Rectal smooth muscle tissue (tissue), 1 donor: ENCODE measurements around the gene CDH12.

Experiments
- H3K27ac ChIP-seq: one replicate; pipeline ENCODE4 v1.7.0; 2013; ENCODE audit warnings: low read depth, low read length, inconsistent platforms
- H3K27me3 ChIP-seq: one replicate; pipeline ENCODE4 v1.7.0; 2013; ENCODE audit warnings: low read length; ENCODE audit not compliant: control insufficient read depth, insufficient read depth
- H3K36me3 ChIP-seq: one replicate; pipeline ENCODE4 v1.7.0; 2013; ENCODE audit warnings: low read length; ENCODE audit not compliant: control insufficient read depth, insufficient read depth
- H3K4me1 ChIP-seq: one replicate; pipeline ENCODE4 v1.7.0; 2013; ENCODE audit warnings: low read length; ENCODE audit not compliant: control insufficient read depth, insufficient read depth
- H3K4me3 ChIP-seq: one replicate; pipeline ENCODE4 v1.7.0; 2013; ENCODE audit warnings: low read length
- H3K9ac ChIP-seq: one replicate; pipeline ENCODE4 v1.7.0; 2013; ENCODE audit warnings: low read length

Gene CDH12

DNA sequence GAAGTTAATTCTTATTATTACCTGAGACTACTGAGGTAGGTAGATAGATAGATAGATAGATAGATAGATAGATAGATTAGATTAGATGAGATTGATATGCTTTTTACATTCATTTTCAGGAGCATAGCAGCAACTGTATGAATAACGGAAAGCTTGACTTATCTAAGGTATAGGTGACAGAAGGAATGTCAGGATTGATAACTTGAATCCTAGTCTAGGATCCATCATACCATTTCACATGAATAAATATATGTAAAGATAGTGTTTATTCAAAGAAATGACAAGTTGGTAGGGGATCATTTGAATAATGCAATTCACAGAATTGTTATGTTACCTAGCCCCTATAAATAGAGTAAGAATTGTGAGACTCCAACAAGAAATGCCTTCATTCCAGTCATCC, 1008.2 kb downstream of the CDH12 start:
- no peaks in the 10 kb centered on the region for H3K36me3 ChIP-seq
- H3K4me1 ChIP-seq, result no peaks in the 10 kb centered on the region
- H3K27ac ChIP-seq, result no peak overlapping the region
- no peaks in the 10 kb centered on the region for H3K27me3 ChIP-seq
- H3K9ac ChIP-seq, result no peak overlapping the region
- H3K4me3 ChIP-seq, result no peak overlapping the region

DNA sequence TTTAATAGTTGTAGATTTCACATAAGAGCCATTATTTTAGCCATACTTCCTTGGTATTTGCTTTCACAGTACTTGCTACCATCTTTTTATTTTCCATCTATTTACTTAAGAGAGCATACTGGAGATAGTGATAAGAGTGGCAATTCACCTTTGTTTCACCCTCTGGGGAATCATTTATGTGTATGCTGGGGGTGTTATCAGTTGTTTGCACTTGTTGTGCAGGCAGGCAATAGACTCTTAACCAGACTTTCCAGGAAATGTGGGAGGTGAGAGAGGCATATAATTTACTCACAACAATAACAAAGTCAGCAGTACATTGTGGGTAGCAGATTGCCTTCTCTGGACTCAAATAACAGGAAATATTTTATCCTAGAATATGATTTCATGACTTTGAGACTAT, 1018.3 kb downstream of the CDH12 start:
- Histone ChIP-seq H3K36me3 (no peaks in the 10 kb centered on the region), H3K27me3 (no peaks in the 10 kb centered on the region), H3K9ac (no peak overlapping the region), H3K4me1 (no peaks in the 10 kb centered on the region), H3K27ac (no peak overlapping the region), H3K4me3 (no peak overlapping the region)

DNA sequence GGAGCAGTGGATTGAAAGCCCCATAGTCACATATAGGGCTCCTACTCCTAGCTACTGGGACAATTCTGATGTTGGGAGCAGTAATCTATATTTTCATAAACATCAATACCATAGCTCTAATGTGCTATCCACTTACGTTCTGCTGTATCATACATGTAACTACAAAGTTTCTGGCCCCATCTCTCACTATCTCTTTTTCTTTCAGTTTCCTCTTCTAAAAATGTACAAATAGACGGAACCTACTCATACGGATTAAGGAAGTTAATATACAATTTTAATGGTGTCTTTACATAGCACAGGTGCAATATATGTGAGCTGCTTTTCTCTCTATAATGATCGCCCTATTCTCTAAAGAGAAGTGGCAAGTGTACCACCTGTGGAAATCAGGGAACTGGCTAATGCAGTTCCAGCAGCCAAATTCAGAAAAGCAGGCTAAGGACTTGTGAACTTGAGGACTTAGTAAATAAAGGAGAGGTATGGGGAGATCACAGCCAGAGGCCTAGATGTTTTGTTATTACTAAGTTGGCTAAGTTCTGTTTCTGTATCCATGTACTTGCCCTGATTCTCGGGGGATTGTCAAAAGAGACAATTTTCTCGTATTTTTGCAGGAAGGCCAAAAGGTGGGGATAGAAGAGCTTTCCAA, 1021.9 kb downstream of the CDH12 start:
- H3K4me1 ChIP-seq, result no peaks in the 10 kb centered on the region
- H3K36me3 ChIP-seq, result no peaks in the 10 kb centered on the region
- no peak overlapping the region for H3K27ac ChIP-seq
- H3K4me3 ChIP-seq, result no peak overlapping the region
- no peaks in the 10 kb centered on the region for H3K27me3 ChIP-seq
- no peak overlapping the region for H3K9ac ChIP-seq

DNA sequence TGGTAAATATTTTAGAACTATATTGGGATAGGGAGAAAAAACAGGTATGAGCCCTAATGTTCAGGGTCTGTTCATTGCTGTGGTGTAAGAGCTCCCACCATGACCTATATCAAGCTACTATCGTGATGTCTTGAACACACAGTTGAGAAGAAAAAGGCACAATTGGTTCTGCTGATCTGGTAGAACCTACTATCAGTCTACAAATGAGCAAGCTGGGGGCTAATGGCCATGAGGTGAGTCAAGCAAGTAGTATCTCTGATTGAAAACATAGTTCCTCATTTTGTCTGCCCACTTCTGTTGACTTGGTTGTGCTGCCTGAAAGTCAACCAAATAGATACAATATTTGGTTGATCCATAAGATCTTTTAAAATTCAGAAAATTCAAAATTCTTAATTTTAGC, 1026.3 kb downstream of the CDH12 start:
- no peaks in the 10 kb centered on the region for H3K36me3 ChIP-seq
- H3K9ac ChIP-seq, result no peak overlapping the region
- no peaks in the 10 kb centered on the region for H3K27me3 ChIP-seq
- H3K4me3 ChIP-seq, result no peak overlapping the region
- H3K27ac ChIP-seq, result no peak overlapping the region
- H3K4me1 ChIP-seq, result no peaks in the 10 kb centered on the region

DNA sequence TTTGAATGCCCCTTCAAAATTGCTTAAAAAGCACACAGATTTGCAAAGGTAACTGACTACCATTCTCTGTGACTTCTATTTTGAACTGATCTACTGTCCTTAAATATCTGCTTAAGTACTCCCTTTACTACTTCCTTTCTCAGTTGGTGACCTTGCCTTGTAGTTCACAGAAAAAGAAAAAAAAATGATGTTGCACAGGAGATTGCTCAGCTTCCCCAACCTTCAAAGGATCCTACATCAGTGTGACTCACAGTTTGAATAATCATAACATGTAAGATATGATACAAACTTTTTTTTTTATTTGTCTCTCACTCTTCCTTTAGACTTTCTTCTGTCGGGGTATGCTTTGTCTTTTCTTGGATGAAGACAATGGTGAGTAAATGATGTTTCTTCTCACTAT, 1029.6 kb downstream of the CDH12 start:
- Histone ChIP-seq H3K4me1 (no peaks in the 10 kb centered on the region), H3K9ac (no peak overlapping the region), H3K27me3 (no peaks in the 10 kb centered on the region), H3K36me3 (no peaks in the 10 kb centered on the region), H3K4me3 (no peak overlapping the region), H3K27ac (no peak overlapping the region)

- Histone ChIP-seq H3K27ac (no peak overlapping the region), H3K4me1 (no peaks in the 10 kb centered on the region), H3K4me3 (no peak overlapping the region), H3K27me3 (no peaks in the 10 kb centered on the region), H3K36me3 (no peaks in the 10 kb centered on the region), H3K9ac (no peak overlapping the region)
These were observed 1030.0 kb downstream of the CDH12 start for GRCh38 chr5:21823076-21823574.

- H3K27ac ChIP-seq, result no peak overlapping the region
- no peaks in the 10 kb centered on the region for H3K4me1 ChIP-seq
- no peaks in the 10 kb centered on the region for H3K36me3 ChIP-seq
- H3K9ac ChIP-seq, result no peak overlapping the region
- H3K4me3 ChIP-seq, result no peak overlapping the region
- H3K27me3 ChIP-seq, result no peaks in the 10 kb centered on the region
These were observed 1032.6 kb downstream of the CDH12 start for GRCh38 chr5:21820527-21820926.

DNA sequence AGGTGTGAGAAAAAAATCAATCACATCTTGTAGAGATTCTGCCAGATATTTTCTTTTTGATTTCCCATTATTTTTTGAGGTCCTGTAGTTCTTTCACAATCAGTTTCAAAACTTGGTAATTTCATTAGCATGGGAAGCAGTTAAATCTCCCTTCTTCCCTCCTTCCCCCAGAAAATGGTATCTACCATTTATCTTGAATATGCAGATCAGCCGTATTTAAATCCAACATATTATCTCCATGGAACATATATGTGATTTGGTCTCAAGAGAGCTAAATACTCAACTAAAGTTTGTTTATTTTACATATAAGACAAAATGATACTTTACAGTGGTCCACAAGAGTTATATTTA, 1034.8 kb downstream of the CDH12 start:
- no peak overlapping the region for H3K4me3 ChIP-seq
- no peak overlapping the region for H3K27ac ChIP-seq
- H3K36me3 ChIP-seq, result no peaks in the 10 kb centered on the region
- no peaks in the 10 kb centered on the region for H3K27me3 ChIP-seq
- no peak overlapping the region for H3K9ac ChIP-seq
- no peaks in the 10 kb centered on the region for H3K4me1 ChIP-seq

DNA sequence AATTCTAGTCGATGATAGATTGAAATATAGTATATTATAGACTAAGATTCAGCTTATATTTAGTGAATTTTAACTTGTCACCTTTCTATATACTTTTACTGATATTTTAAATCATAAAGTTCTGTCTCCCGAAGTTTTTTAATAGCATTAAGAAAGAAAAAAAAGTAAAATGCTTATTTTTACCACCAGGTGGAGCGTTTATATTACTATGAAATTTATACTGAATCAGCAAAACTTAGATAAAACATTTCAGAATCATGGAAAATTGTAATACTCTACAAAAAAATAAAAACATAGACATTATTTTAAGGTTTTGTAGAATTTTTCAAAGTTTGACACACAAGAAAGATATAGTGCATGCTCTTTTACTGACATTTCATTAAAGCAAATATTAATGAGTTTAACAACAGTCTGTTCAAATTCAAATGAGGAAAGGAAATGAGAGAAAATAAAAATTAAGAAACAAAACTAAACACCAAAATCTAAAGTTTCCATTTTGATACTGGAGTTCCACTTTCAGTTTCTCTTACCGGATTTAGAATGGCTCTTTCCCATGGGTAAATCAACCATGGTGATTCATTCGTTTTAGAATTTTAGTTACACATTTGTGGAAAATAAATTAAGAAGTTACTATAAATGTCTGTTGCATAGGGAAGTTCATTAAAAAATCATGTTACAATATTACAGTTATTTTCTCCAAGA, 1035.3 kb downstream of the CDH12 start:
- Histone ChIP-seq H3K4me3 (no peak overlapping the region), H3K4me1 (no peaks in the 10 kb centered on the region), H3K27me3 (no peaks in the 10 kb centered on the region), H3K36me3 (no peaks in the 10 kb centered on the region), H3K27ac (no peak overlapping the region), H3K9ac (no peak overlapping the region)

DNA sequence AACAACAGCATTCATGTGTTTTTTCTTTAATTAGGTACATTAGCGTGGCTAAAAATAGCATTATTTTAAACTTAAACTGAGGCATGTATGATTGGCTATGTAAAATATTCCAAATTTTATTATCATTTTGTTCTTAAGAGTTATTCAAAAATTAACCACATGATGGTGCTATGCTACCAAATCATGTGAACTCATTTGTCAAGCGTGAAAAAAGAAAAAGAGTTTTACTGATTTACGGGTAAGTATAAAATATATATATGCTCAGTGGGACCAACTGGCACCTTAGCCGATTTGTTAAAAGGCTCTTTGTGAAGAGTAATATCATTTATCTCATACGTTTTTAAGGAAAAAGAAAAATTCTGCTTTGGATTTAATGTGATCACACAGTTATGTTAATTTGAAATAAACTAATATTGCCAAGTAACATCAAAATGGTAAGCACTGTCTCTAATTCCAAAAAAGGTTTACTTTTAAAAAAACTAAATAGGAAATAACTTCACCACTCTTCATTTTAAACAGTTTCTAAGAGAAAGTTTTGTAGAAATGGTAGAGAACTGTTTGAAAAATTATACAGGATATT, 1042.3 kb downstream of the CDH12 start:
- Histone ChIP-seq H3K27ac (no peak overlapping the region), H3K4me3 (no peak overlapping the region), H3K27me3 (no peaks in the 10 kb centered on the region), H3K36me3 (no peaks in the 10 kb centered on the region), H3K9ac (no peak overlapping the region), H3K4me1 (no peaks in the 10 kb centered on the region)

DNA sequence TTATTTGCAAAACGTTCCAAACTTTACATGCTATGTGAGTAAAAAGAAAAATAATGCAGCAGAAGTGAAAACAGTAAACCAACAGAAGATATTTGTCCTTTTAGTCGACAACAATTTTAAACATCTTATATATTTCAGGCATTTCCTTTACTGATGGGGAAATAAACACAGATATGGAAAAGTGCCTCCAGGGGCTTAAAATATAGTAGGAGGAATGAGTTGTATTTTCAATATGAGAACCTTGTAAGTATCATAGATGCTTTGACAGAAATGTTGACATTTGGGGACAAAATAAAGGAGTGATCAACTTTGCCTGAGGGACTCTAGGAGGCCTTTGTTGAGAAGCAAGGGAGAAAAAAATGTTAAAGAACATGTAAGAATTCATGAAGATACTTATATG, 1043.5 kb downstream of the CDH12 start:
- no peaks in the 10 kb centered on the region for H3K4me1 ChIP-seq
- no peaks in the 10 kb centered on the region for H3K27me3 ChIP-seq
- H3K36me3 ChIP-seq, result no peaks in the 10 kb centered on the region

GRCh38 chr5:21807953-21808352, 1045.2 kb downstream of the CDH12 start:
- Histone ChIP-seq H3K27ac (no peak overlapping the region), H3K27me3 (no peaks in the 10 kb centered on the region), H3K4me1 (no peaks in the 10 kb centered on the region), H3K4me3 (no peak overlapping the region), H3K36me3 (no peaks in the 10 kb centered on the region), H3K9ac (no peak overlapping the region)

More for the DNA sequence above, 1043.5 kb downstream of the CDH12 start:
- H3K9ac ChIP-seq, result no peak overlapping the region
- no peak overlapping the region for H3K27ac ChIP-seq
- H3K4me3 ChIP-seq, result no peak overlapping the region

DNA sequence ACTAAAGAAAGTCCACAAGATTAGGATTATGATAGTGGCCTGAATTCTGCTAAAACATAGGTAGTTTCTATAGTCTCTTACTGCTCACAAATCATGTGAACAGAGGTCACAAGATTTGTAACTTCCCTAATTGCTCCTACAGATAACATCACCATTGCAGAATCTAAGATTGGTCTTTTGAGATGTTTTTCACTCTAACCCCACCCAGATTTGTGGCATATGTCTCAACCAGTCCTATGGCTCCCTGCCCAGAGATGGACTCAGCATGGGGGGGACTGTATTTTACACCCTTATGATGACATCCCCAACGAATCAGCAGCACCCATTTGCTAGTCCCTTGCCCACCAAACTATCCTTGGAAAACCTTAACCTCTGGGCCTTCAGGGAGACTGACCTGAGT, 1046.2 kb downstream of the CDH12 start:
- no peaks in the 10 kb centered on the region for H3K4me1 ChIP-seq
- H3K36me3 ChIP-seq, result no peaks in the 10 kb centered on the region
- H3K27ac ChIP-seq, result no peak overlapping the region
- no peak overlapping the region for H3K9ac ChIP-seq
- H3K4me3 ChIP-seq, result no peak overlapping the region
- H3K27me3 ChIP-seq, result no peaks in the 10 kb centered on the region
